ENCODE results near the gene ASPHD2.

GRCh38 chr22:26485013-26485412 is 56.0 kb downstream of the ASPHD2 start:
- no peak for TF ChIP-seq TCF7L2 (IDR thresholded peaks at IDR 0.05; ENCODE audit: borderline replicate concordance, low read depth, low read length)
- TF ChIP-seq REST (tag by site-specific recombination; IDR thresholded peaks at IDR 0.05), result no peak
- TF ChIP-seq, protein P1, sequence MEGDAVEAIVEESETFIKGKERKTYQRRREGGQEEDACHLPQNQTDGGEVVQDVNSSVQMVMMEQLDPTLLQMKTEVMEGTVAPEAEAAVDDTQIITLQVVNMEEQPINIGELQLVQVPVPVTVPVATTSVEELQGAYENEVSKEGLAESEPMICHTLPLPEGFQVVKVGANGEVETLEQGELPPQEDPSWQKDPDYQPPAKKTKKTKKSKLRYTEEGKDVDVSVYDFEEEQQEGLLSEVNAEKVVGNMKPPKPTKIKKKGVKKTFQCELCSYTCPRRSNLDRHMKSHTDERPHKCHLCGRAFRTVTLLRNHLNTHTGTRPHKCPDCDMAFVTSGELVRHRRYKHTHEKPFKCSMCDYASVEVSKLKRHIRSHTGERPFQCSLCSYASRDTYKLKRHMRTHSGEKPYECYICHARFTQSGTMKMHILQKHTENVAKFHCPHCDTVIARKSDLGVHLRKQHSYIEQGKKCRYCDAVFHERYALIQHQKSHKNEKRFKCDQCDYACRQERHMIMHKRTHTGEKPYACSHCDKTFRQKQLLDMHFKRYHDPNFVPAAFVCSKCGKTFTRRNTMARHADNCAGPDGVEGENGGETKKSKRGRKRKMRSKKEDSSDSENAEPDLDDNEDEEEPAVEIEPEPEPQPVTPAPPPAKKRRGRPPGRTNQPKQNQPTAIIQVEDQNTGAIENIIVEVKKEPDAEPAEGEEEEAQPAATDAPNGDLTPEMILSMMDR (tag by site-specific recombination; IDR thresholded peaks at IDR 0.05), result no peak

Measured in HEK293 (cell line).